ENCODE measurements around the gene GGN. TPM values are rescaled to one million over a fixed set of nuclear protein-coding genes. Genes with fewer than 3 reads are reported as not detected.
A peak's percentile ranks its signal among the peaks of the same experiment; 100 is the strongest.

Gene GGN
- total RNA-seq, 3 donors from 2014 or later, result 0.12 to 0.20 TPM; not detected in 1

DNA sequence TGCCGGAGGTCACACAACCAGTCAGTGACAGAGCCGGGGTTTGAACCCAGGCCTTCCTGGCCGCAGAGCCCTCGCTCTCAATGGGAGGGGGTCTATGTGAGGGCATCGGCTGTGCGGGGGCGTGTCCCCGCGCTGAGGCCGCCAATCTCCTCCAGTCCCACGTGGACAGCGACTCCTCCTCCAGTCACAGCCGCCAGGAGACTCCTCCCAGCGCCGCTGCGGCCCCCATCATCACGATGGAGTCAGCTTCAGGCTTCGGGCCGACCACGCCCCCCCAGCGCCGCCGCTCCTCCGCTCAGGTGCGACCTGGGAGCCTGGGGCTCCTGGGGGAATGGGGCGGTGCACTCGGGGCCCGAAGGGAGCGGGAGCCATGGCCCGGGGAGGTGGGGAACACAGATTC lies 6.7 kb upstream of the GGN start:
- H3K4me1 ChIP-seq (ENCODE audit: low read depth), result no peaks in the 10 kb centered on the region
- intact Hi-C loops (cut with DNase I, micrococcal nuclease), result no loop called here
- H3K4me3 ChIP-seq, result no peak overlapping the region
- no peaks in the 10 kb centered on the region for H3K9me3 ChIP-seq
- no peaks in the 10 kb centered on the region for H3K36me3 ChIP-seq (ENCODE audit: low read depth)
- no peak for TF ChIP-seq CTCF (IDR thresholded peaks at IDR 0.05)
- ATAC-seq (peak; percentile 27), DNase-seq (peak in 2 of 3 donors; percentile 53 to 68)

DNA sequence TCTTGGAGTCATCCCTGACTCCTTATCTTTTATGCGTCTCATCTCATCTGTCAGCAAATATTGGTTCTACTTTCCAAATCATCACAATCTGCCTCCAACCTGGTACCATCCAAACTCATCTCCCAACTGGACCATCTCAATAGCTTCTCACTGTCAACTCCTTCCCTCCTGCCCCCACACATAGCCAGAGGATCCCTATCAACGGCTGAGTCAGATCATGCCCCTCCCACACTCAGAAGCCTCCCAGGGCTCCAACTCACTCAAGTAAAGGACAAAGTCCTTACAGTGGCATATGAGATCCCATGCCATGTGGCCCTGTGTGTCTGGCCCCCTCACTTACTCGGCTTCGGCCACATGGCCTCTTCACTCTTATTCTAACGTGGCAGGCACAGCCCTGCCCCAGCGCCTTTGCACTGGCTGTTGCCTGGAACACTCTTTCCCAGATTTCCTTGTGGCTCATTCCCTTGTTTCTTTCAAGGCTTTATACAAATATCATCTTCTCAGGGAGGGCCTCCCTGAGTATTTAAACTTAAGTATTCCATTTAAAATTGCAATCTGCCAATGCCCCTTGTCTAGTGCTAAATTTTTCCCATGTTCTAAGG lies 5.0 kb upstream of the GGN start:
- Histone ChIP-seq H3K9me3 (no peaks in the 10 kb centered on the region), H3K4me1 (ENCODE audit: low read depth) (peaks cover 8% of the 10 kb centered on the region), H3K4me3 (no peak overlapping the region), H3K36me3 (ENCODE audit: low read depth) (no peaks in the 10 kb centered on the region)
- DNase-seq (no peak), ATAC-seq (peak; percentile 48)
- intact Hi-C loops (cut with DNase I, micrococcal nuclease), result no loop called here
- no peak for TF ChIP-seq CTCF (IDR thresholded peaks at IDR 0.05)

DNA sequence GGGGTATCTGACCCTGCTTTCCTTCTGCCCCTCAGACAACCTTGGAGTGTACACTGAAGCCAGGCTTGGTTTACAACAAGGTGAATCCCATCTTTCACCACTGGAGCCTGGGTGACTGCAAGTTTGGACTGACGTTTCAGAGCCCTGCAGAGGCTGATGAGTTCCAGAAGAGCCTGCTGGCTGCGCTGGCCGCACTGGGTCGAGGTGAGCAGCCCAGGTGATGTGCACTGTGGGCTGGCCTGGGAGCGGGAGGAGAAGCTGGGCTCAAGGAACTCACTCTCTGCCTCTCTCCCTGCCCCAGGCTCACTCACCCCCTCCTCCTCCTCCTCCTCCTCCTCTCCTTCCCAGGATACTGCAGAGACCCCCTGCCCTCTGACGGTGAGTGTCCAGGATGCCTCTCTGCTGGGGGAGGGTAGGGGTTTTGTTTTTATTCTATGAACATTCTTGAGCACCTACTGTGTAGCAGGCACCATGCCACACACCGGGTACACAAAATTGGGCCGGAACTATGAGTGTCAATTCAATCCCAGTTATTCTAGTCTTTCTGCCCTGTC lies 4.2 kb upstream of the GGN start:
- DNase-seq, result no peak
- peaks cover 16% of the 10 kb centered on the region for H3K4me1 ChIP-seq (ENCODE audit: low read depth)
- TF ChIP-seq CTCF (IDR thresholded peaks at IDR 0.05), result no peak
- no peaks in the 10 kb centered on the region for H3K9me3 ChIP-seq
- intact Hi-C loops (cut with DNase I, micrococcal nuclease), result no loop called here
- H3K36me3 ChIP-seq (ENCODE audit: low read depth), result no peaks in the 10 kb centered on the region
- ATAC-seq, result no peak
- H3K4me3 ChIP-seq, result no peak overlapping the region

DNA sequence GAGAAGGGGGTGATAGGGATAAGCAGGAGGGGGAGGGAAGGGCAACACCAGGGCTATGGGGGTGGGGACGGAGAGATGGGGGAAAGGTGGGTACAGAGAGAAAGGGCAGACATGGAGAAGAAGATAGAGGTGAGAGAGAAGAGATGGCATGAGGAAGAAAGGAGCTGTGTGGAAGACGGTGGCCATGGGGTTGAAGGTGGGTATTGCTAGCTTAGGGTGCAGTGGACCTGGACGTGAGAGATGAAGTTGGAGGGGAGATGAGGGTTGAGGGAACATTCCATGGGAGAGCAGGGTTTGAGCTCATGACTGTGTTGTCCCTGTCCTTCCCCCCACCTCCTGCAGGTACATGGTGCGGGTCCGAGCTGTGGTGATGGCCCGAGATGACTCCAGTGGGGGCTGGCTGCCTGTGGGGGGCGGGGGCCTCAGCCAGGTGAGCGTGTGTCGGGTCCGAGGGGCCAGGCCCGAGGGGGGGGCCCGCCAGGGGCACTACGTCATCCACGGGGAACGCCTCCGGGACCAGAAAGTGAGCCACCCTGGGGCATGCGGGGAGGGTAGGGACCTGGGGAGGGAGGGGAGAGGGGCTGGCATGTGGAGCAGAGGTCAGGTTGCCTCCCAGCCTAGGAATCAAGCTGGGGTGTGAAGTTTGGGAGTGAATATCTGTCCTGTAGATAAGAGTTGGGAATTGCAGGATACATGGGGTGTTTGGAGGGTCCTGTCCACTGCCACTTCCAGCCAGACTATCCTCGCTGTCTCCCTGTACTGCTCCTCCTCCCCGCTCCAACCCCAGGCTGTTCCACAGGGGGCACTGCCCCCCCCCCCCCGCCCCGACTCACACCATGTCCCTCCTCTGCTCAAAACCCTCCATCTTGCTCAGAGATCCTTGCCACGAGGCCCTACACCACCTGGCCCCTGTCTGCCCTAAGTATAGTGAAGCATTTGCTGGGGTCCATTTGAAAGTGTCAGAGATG lies 2.4 kb upstream of the GGN start:
- H3K4me1 ChIP-seq (ENCODE audit: low read depth), result peaks cover 28% of the 10 kb centered on the region
- no peak overlapping the region for H3K4me3 ChIP-seq
- no peaks in the 10 kb centered on the region for H3K9me3 ChIP-seq
- intact Hi-C loops (cut with DNase I, micrococcal nuclease), result no loop called here
- DNase-seq (no peak), ATAC-seq (no peak)
- no peaks in the 10 kb centered on the region for H3K36me3 ChIP-seq (ENCODE audit: low read depth)
- TF ChIP-seq CTCF (IDR thresholded peaks at IDR 0.05), result no peak

- Histone ChIP-seq H3K9me3 (no peaks in the 10 kb centered on the region), H3K36me3 (ENCODE audit: low read depth) (no peaks in the 10 kb centered on the region), H3K4me3 (no peak overlapping the region), H3K4me1 (ENCODE audit: low read depth) (peaks cover 28% of the 10 kb centered on the region)
- intact Hi-C loops (cut with DNase I, micrococcal nuclease), result no loop called here
- no peak for TF ChIP-seq CTCF (IDR thresholded peaks at IDR 0.05)
- DNase-seq, result peak in 1 of 3 donors; percentile 12
- ATAC-seq, result no peak
Observed at GRCh38 chr19:38389101-38389925, 1.5 kb upstream of the GGN start.
